HepG2 (cell line): ENCODE data around the gene FALEC. TPM values are rescaled to one million over a fixed set of nuclear protein-coding genes. Genes with fewer than 3 reads are reported as not detected.

Source experiments
- ATAC-seq: fragments of 200-7000 bp; cut with Tn5 transposase; 3 replicates; pipeline ENCODE4 v1.9.1; 2020; ENCODE audit warnings: mild to moderate bottlenecking, moderate library complexity
- BruUV-seq: library from RNA; stranded (reverse); fragments of 400-500 nt; replicated peaks from 2 replicates; lab custom pipeline; 2021; lab: Mats Ljungman, UMichigan
- CTCF ChIA-PET: fragments of 300-600 bp; formaldehyde crosslinking; extraction: SDS; loops from one replicate; lab custom pipeline; 2021; ENCODE audit warnings: low total read pairs, inconsistent platforms, low intra/inter-chr PET ratio; lab: Yijun Ruan, JAX
- POLR2A ChIA-PET: fragments of 350-600 bp; sonication (Branson Sonifier 250); formaldehyde crosslinking; loops from one replicate; lab custom pipeline; 2020; ENCODE audit warnings: antibody characterized with exemption, inconsistent platforms; lab: Yijun Ruan, JAX
- DNase-seq: peaks from one replicate; pipeline ENCODE4 v3.0.0-alpha.2; 2015; ENCODE audit warnings: low spot score
- FAIRE-seq: peaks from 3 replicates; lab custom pipeline; 2011; peaks lifted over from hg19 to GRCh38; lab: Jason Lieb, UNC
- H2AFZ ChIP-seq: one replicate; pipeline ENCODE4 v1.6.1; 2011; ENCODE audit warnings: low read length, inconsistent platforms
- H3K27ac ChIP-seq: fragments of 300-600 bp; 3 replicates; pipeline ENCODE4 v1.8.0; 2011; ENCODE audit warnings: mixed run types, mild to moderate bottlenecking, mixed read lengths, low read length, inconsistent platforms; ENCODE audit not compliant: insufficient read depth; ENCODE audit errors: extremely low read length
- H3K27me3 ChIP-seq, 2 experiments: fragments of 200-600 bp in 1 of 2; 2 replicates in 1 of 2; 3 replicates in 1 of 2; pipeline versions ENCODE4 v1.6.0 to v1.8.0; 2011; ENCODE audit warnings: low read length in 2 of 2, mild to moderate bottlenecking in 2 of 2, moderate library complexity in 2 of 2, inconsistent platforms in 1 of 2; ENCODE audit not compliant: insufficient read depth in 2 of 2, control insufficient read depth in 1 of 2
- H3K36me3 ChIP-seq, 2 experiments: fragments of 200-600 bp in 1 of 2; replicated peaks in 1 of 2; 2 replicates in 1 of 2; 3 replicates in 1 of 2; pipeline versions ENCODE4 v1.5.1 to v1.8.0; 2011; ENCODE audit warnings: low read length in 2 of 2, inconsistent platforms in 1 of 2; ENCODE audit not compliant: insufficient read depth in 2 of 2, control insufficient read depth in 1 of 2
- H3K4me1 ChIP-seq: 2 replicates; pipeline ENCODE4 v1.5.1; 2012; ENCODE audit warnings: low read length, inconsistent platforms; ENCODE audit not compliant: insufficient read depth
- H3K4me2 ChIP-seq: 2 replicates; pipeline ENCODE4 v1.6.0; 2011; ENCODE audit warnings: low read depth, low read length, inconsistent platforms
- H3K4me3 ChIP-seq, 3 experiments: fragments of 200-600 bp in 1 of 3; sonication (generic), shearing (Covaris generic) in 1 of 3; replicated peaks in 1 of 3; 2 replicates each; pipeline ENCODE4 v1.5.1; 2011 to 2016; ENCODE audit warnings: low read length in 3 of 3, inconsistent platforms in 2 of 3, low read depth in 2 of 3, mild to moderate bottlenecking in 2 of 3, control low read depth in 1 of 3, mixed read lengths in 1 of 3; ENCODE audit not compliant: insufficient read depth in 1 of 3
- H3K79me2 ChIP-seq: one replicate; pipeline ENCODE4 v1.6.1; 2011; ENCODE audit warnings: low read length, inconsistent platforms; ENCODE audit not compliant: insufficient read depth
- H3K9ac ChIP-seq: 2 replicates; pipeline ENCODE4 v1.6.0; 2011; ENCODE audit warnings: mild to moderate bottlenecking, low read depth, low read length, inconsistent platforms; ENCODE audit not compliant: insufficient read depth
- H3K9me3 ChIP-seq: 2 replicates; pipeline ENCODE4 v1.5.1; 2012; ENCODE audit warnings: mild to moderate bottlenecking, low read length
- H4K20me1 ChIP-seq: 2 replicates; pipeline ENCODE4 v1.6.0; 2011; ENCODE audit warnings: inconsistent platforms, mild to moderate bottlenecking, low read length, moderate library complexity; ENCODE audit not compliant: insufficient read depth
- HNF4A ChIP-seq: sonication (generic); formaldehyde crosslinking; IDR thresholded peaks from 2 replicates; pipeline ENCODE4 v1.4.0; 2020; ENCODE audit warnings: missing genetic modification reagents
- HNRNPLL ChIP-seq: fragments of 200-400 bp; formaldehyde crosslinking; IDR thresholded peaks from 2 replicates; pipeline ENCODE4 v1.6.1; 2017; ENCODE audit warnings: mild to moderate bottlenecking, low read depth, low read length; ENCODE audit not compliant: poor library complexity, severe bottlenecking
- NR2F6 ChIP-seq, 2 experiments: IDR thresholded peaks; 2 replicates each; pipeline ENCODE4 v1.6.1; 2016; ENCODE audit warnings: antibody characterized with exemption in 1 of 2, mild to moderate bottlenecking in 1 of 2
- RARA ChIP-seq: IDR thresholded peaks from 2 replicates; pipeline ENCODE4 v1.6.1; 2016; ENCODE audit warnings: missing genetic modification reagents, missing compliant biosample characterization
- SAFB2 ChIP-seq: sonication (generic); formaldehyde crosslinking; IDR thresholded peaks from 2 replicates; pipeline ENCODE4 v1.5.1; 2020; ENCODE audit warnings: missing genetic modification reagents, low read depth, mild to moderate bottlenecking, borderline replicate concordance
- SALL1 ChIP-seq: sonication (generic); formaldehyde crosslinking; IDR thresholded peaks from 2 replicates; pipeline ENCODE4 v1.8.0; 2022; ENCODE audit warnings: mild to moderate bottlenecking, missing genetic modification reagents
- SOX13 ChIP-seq, 3 experiments: fragments of 450-650 bp in 1 of 3; sonication (generic) in 1 of 3; formaldehyde crosslinking in 1 of 3; IDR thresholded peaks in 2 of 3; conservative IDR thresholded peaks in 1 of 3; 2 replicates each; pipeline versions ENCODE4 v1.5.0 to v1.6.1; 2016 to 2020; ENCODE audit warnings: antibody characterized with exemption in 1 of 3, mild to moderate bottlenecking in 1 of 3, missing compliant biosample characterization in 1 of 3, missing genetic modification reagents in 1 of 3, moderate library complexity in 1 of 3
- TEAD3 ChIP-seq: optimal IDR thresholded peaks from 2 replicates; pipeline ENCODE3; 2016; ENCODE audit warnings: borderline replicate concordance
- ZBTB7A ChIP-seq: sonication (generic); formaldehyde crosslinking; IDR thresholded peaks from 2 replicates; pipeline ENCODE4 v1.8.0; 2022; ENCODE audit warnings: mild to moderate bottlenecking, missing genetic modification reagents
- ZNF292 ChIP-seq: sonication (generic); formaldehyde crosslinking; IDR thresholded peaks from 2 replicates; pipeline ENCODE4 v1.8.1; 2022; ENCODE audit warnings: mild to moderate bottlenecking, low read depth, missing genetic modification reagents, borderline replicate concordance
- ZNF605 ChIP-seq: sonication (generic); formaldehyde crosslinking; IDR thresholded peaks from 2 replicates; pipeline ENCODE4 v1.8.0; 2022; ENCODE audit warnings: mild to moderate bottlenecking, missing genetic modification reagents
- ZNF619 ChIP-seq: sonication (generic); formaldehyde crosslinking; IDR thresholded peaks from 2 replicates; pipeline ENCODE4 v1.4.0; 2020; ENCODE audit warnings: mild to moderate bottlenecking, missing genetic modification reagents
- WGBS: methylation state at CpG from one replicate; pipeline ENCODE4 v1.1.6; 2017; ENCODE audit warnings: low lambda C conversion rate; 5-methylcytosine and 5-hydroxymethylcytosine counted together
- in situ Hi-C: cut with HindIII; loops from 2 replicates; pipeline ENCODE4 v1.10.0; 2017; ENCODE audit warnings: low pct_unique_long_range_greater_than_20kb; ENCODE audit not compliant: extremely low pct_ligation_motif_present
- intact Hi-C: fragments of 100-400 bp; cut with micrococcal nuclease; formaldehyde crosslinking; loops from one replicate; pipeline ENCODE4 v1.10.0; 2022; ENCODE audit not compliant: unreplicated experiment
- polyA plus RNA-seq, 8 experiments: library from polyadenylated mRNA; depleted of rRNA in 3 of 8; stranded (reverse) in 7 of 8; unstranded in 1 of 8; fragments of >200 nt; fragmentation: Illumina TruSeq in 4 of 8; extraction: Trizol in 4 of 8; gene quantifications; 2 replicates each; pipeline versions ENCODE4 v1.2.1 to v1.2.3, GENCODE V29; 2011 to 2016; ENCODE audit warnings: low read depth in 4 of 8, missing spikeins in 1 of 8, mixed read lengths in 1 of 8; ENCODE audit not compliant: insufficient read depth in 1 of 8
- total RNA-seq, 5 experiments: library from RNA; depleted of rRNA; stranded (reverse); fragments of >200 nt; fragmentation: Illumina TruSeq; extraction: Trizol; gene quantifications; 2 replicates each; pipeline ENCODE4 v1.2.3, GENCODE V29; 2016; ENCODE audit warnings: low read depth in 1 of 5
- TF ChIP-seq, protein P1 (sequence below): sonication (generic); formaldehyde crosslinking; IDR thresholded peaks from 2 replicates; pipeline ENCODE4 v1.4.0; 2020; ENCODE audit warnings: missing genetic modification reagents
- TF ChIP-seq, protein P2 (sequence below): sonication (generic); formaldehyde crosslinking; IDR thresholded peaks from 2 replicates; pipeline ENCODE4 v1.4.0; 2020; ENCODE audit warnings: missing genetic modification reagents, mild to moderate bottlenecking, borderline replicate concordance
- TF ChIP-seq, protein P3 (sequence below): sonication (generic); formaldehyde crosslinking; IDR thresholded peaks from 2 replicates; pipeline ENCODE4; 2020; ENCODE audit warnings: missing genetic modification reagents, mild to moderate bottlenecking, borderline replicate concordance

FALEC gene
- total and polyA plus RNA-seq, 2 of the 13 experiments (the other 11 are each of a cell fraction or from before 2014, with no cell fraction given) = 0.33 to 0.71 TPM

DNA sequence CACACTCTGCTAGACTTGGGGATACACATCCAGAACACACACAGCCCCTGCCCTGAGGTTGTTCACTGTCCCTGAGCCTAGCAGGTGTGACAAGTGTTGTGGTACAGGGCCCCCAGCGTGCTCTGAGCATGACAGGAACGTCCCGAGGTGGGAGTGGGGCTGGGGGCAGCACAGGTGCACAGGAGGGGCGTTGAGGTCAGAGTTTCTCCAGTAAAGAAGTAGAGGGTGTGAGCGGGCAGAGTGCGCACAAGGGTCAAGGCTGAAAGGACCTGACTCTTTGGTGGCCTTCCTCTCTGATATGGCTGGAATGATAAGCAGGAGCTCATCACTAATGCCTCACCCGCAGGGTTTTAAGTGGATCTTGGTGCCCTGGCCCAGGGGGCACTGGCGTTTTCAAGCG is 1.3 kb upstream of the FALEC start:
- no peak for ATAC-seq
- ChIA-PET POLR2A (interaction anchor here (1.0 to 3.3 kb wide), 7 partner anchors 11 to 150 kb away, joined by 4 to 78 read pairs (median 9); partner anchors contain the start of gene RPRD2), CTCF (no interaction called here)
- in situ Hi-C loops (no loop called here), intact Hi-C loops (no loop called here)
- no peak overlapping the region for H3K9ac ChIP-seq
- no peak overlapping the region for H2AFZ ChIP-seq
- FAIRE-seq = peak; percentile 8
- BruUV-seq = no TSS peak
- DNase-seq = no peak
- no peaks in the 10 kb centered on the region for H3K9me3 ChIP-seq
- peaks cover 32% of the 10 kb centered on the region for H3K4me1 ChIP-seq
- H3K79me2 ChIP-seq = no peaks in the 10 kb centered on the region
- H3K4me2 ChIP-seq = peak overlapping the region; percentile 85
- 68% methylated on average over 9 of the region's 9 CpGs for WGBS
- H4K20me1 ChIP-seq = no peaks in the 10 kb centered on the region
- peak overlapping the region in 2 of 3 experiments; percentile 73 to 84; a peak in 2 of 6 replicates for H3K4me3 ChIP-seq
- peak overlapping the region; percentile 12 for H3K27ac ChIP-seq
- H3K36me3 ChIP-seq = no peaks in the 10 kb centered on the region
- H3K27me3 ChIP-seq = no peaks in the 10 kb centered on the region; a peak in 1 of 5 replicates
- peak; percentile 24; the same call in 1 of the 2 replicates for TF ChIP-seq NR2F6 (IDR thresholded peaks at IDR 0.05)
- TF ChIP-seq NR2F6 (CRISPR knock-in tag; IDR thresholded peaks at IDR 0.05) = peak; percentile 64
- no peak for TF ChIP-seq SAFB2 (CRISPR knock-in tag)
- TF ChIP-seq HNRNPLL = no peak
- 0 out of 2 replicates have a peak, but pooled peaks have one; percentile 46 for TF ChIP-seq ZNF619
- TF ChIP-seq, protein P1, sequence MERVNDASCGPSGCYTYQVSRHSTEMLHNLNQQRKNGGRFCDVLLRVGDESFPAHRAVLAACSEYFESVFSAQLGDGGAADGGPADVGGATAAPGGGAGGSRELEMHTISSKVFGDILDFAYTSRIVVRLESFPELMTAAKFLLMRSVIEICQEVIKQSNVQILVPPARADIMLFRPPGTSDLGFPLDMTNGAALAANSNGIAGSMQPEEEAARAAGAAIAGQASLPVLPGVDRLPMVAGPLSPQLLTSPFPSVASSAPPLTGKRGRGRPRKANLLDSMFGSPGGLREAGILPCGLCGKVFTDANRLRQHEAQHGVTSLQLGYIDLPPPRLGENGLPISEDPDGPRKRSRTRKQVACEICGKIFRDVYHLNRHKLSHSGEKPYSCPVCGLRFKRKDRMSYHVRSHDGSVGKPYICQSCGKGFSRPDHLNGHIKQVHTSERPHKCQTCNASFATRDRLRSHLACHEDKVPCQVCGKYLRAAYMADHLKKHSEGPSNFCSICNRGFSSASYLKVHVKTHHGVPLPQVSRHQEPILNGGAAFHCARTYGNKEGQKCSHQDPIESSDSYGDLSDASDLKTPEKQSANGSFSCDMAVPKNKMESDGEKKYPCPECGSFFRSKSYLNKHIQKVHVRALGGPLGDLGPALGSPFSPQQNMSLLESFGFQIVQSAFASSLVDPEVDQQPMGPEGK (CRISPR knock-in tag) = peak; percentile 42; the same call in 1 of the 2 replicates
- TF ChIP-seq ZBTB7A = 0 out of 2 replicates have a peak, but pooled peaks have one; percentile 44
- TF ChIP-seq, protein P2, sequence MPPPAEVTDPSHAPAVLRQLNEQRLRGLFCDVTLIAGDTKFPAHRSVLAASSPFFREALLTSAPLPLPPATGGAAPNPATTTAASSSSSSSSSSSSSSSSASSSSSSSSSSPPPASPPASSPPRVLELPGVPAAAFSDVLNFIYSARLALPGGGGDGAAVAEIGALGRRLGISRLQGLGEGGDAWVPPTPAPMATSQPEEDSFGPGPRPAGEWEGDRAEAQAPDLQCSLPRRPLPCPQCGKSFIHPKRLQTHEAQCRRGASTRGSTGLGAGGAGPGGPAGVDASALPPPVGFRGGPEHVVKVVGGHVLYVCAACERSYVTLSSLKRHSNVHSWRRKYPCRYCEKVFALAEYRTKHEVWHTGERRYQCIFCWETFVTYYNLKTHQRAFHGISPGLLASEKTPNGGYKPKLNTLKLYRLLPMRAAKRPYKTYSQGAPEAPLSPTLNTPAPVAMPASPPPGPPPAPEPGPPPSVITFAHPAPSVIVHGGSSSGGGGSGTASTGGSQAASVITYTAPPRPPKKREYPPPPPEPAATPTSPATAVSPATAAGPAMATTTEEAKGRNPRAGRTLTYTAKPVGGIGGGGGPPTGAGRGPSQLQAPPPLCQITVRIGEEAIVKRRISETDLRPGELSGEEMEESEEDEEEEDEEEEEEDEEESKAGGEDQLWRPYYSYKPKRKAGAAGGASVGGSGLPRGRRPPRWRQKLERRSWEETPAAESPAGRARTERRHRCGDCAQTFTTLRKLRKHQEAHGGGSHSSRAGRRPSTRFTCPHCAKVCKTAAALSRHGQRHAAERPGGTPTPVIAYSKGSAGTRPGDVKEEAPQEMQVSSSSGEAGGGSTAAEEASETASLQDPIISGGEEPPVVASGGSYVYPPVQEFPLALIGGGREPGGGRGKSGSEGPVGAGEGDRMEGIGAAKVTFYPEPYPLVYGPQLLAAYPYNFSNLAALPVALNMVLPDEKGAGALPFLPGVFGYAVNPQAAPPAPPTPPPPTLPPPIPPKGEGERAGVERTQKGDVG (CRISPR knock-in tag) = 0 out of 2 replicates have a peak, but pooled peaks have one; percentile 45
- TF ChIP-seq RARA (CRISPR knock-in tag) = peak; percentile 72; the same call in 1 of the 2 replicates
- peak; percentile 51 for TF ChIP-seq TEAD3
- 0 out of 2 replicates have a peak, but pooled peaks have one; percentile 20 for TF ChIP-seq SALL1
- TF ChIP-seq SOX13 (IDR thresholded peaks at IDR 0.05) = no peak
- 0 out of 4 replicates have a peak, but pooled peaks of 1 of the 2 experiments have one; percentile 9 for TF ChIP-seq SOX13 (CRISPR knock-in tag; conservative IDR thresholded peaks at IDR 0.05 in 1 of 2, IDR thresholded peaks at IDR 0.05 in 1 of 2)
- TF ChIP-seq ZNF292 (CRISPR knock-in tag) = no peak
- TF ChIP-seq, protein P3, sequence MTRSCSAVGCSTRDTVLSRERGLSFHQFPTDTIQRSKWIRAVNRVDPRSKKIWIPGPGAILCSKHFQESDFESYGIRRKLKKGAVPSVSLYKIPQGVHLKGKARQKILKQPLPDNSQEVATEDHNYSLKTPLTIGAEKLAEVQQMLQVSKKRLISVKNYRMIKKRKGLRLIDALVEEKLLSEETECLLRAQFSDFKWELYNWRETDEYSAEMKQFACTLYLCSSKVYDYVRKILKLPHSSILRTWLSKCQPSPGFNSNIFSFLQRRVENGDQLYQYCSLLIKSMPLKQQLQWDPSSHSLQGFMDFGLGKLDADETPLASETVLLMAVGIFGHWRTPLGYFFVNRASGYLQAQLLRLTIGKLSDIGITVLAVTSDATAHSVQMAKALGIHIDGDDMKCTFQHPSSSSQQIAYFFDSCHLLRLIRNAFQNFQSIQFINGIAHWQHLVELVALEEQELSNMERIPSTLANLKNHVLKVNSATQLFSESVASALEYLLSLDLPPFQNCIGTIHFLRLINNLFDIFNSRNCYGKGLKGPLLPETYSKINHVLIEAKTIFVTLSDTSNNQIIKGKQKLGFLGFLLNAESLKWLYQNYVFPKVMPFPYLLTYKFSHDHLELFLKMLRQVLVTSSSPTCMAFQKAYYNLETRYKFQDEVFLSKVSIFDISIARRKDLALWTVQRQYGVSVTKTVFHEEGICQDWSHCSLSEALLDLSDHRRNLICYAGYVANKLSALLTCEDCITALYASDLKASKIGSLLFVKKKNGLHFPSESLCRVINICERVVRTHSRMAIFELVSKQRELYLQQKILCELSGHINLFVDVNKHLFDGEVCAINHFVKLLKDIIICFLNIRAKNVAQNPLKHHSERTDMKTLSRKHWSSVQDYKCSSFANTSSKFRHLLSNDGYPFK (CRISPR knock-in tag) = 0 out of 2 replicates have a peak, but pooled peaks have one; percentile 11
- TF ChIP-seq HNF4A (CRISPR knock-in tag) = peak; percentile 57
- TF ChIP-seq ZNF605 = 0 out of 2 replicates have a peak, but pooled peaks have one; percentile 26
